Endothelial cell of umbilical vein (primary cell): ENCODE results near the gene CNOT10. TPM values are rescaled to one million over a fixed set of nuclear protein-coding genes. Genes with fewer than 3 reads are reported as not detected.

Source experiments
- BruUV-seq: library from RNA; stranded (reverse); fragments of 400-500 nt; replicated peaks from 2 replicates; lab custom pipeline; 2021; lab: Mats Ljungman, UMichigan
- CTCF ChIA-PET: fragments of 300-600, 350-600 bp; sonication (Branson Sonifier 250); formaldehyde crosslinking; loops from one replicate; lab custom pipeline; 2021; ENCODE audit warnings: antibody characterized with exemption, inconsistent platforms; lab: Charles Lee
- POLR2A ChIA-PET: fragments of 300-600, 350-600 bp; sonication (Branson Sonifier 250); formaldehyde crosslinking; loops from one replicate; lab custom pipeline; 2021; ENCODE audit warnings: antibody characterized with exemption, inconsistent platforms; lab: Charles Lee
- DNase-seq: peaks from one replicate; pipeline ENCODE4 v3.0.0-alpha.2; 2011; ENCODE audit warnings: low read depth, low spot score
- FAIRE-seq: peaks from 2 replicates; lab custom pipeline; 2011; peaks lifted over from hg19 to GRCh38; lab: Jason Lieb, UNC
- H2AFZ ChIP-seq: 2 replicates; pipeline ENCODE4 v1.6.0; 2012; ENCODE audit warnings: low read depth, low read length, control low read depth, inconsistent platforms
- H3K27ac ChIP-seq: 2 replicates; pipeline ENCODE4 v1.5.1; 2011; ENCODE audit warnings: low read depth, mild to moderate bottlenecking, control low read depth, low read length, moderate library complexity; ENCODE audit not compliant: insufficient read depth
- H3K27me3 ChIP-seq, 2 experiments: 2 replicates each; pipeline versions ENCODE4 v1.6.0 to v1.6.1; 2011; ENCODE audit warnings: low read length in 2 of 2, mixed read lengths in 1 of 2; ENCODE audit not compliant: control insufficient read depth in 2 of 2, insufficient read depth in 2 of 2
- H3K36me3 ChIP-seq, 2 experiments: 2 replicates in 1 of 2; 3 replicates in 1 of 2; pipeline ENCODE4 v1.5.1; 2011; ENCODE audit warnings: low read length in 2 of 2, mild to moderate bottlenecking in 1 of 2, moderate library complexity in 1 of 2; ENCODE audit not compliant: control insufficient read depth in 2 of 2, insufficient read depth in 2 of 2; ENCODE audit errors: extremely low read depth in 1 of 2
- H3K4me1 ChIP-seq: 3 replicates; pipeline ENCODE4 v1.5.1; 2011; ENCODE audit warnings: mild to moderate bottlenecking, low read length; ENCODE audit not compliant: control insufficient read depth, insufficient read depth; ENCODE audit errors: extremely low read depth
- H3K4me2 ChIP-seq: 2 replicates; pipeline ENCODE4 v1.6.1; 2011; ENCODE audit warnings: low read length, control low read depth, mixed read lengths; ENCODE audit not compliant: insufficient read depth
- H3K4me3 ChIP-seq, 3 experiments: fragments of 200-600 bp in 1 of 3; sonication (generic), shearing (Covaris generic) in 1 of 3; replicated peaks in 1 of 3; 2 replicates each; pipeline ENCODE4 v1.5.1; 2011 to 2016; ENCODE audit warnings: control low read depth in 3 of 3, low read length in 3 of 3, mild to moderate bottlenecking in 2 of 3, inconsistent platforms in 1 of 3, low read depth in 1 of 3, moderate library complexity in 1 of 3; ENCODE audit not compliant: insufficient read depth in 1 of 3
- H3K79me2 ChIP-seq: 2 replicates; pipeline ENCODE4 v1.6.0; 2012; ENCODE audit warnings: low read length, inconsistent platforms; ENCODE audit not compliant: control insufficient read depth, insufficient read depth
- H3K9ac ChIP-seq: replicated peaks from 2 replicates; pipeline ENCODE3; 2011; ENCODE audit warnings: low read length, control low read depth; ENCODE audit not compliant: insufficient read depth; ENCODE audit errors: extremely low read depth
- H3K9me1 ChIP-seq: replicated peaks from 3 replicates; pipeline ENCODE4 v1.6.0; 2011; ENCODE audit warnings: mild to moderate bottlenecking, low read length; ENCODE audit not compliant: control insufficient read depth, insufficient read depth; ENCODE audit errors: extremely low read depth
- H3K9me3 ChIP-seq: replicated peaks from 2 replicates; pipeline ENCODE4 v1.5.1; 2012; ENCODE audit warnings: low read length, inconsistent platforms; ENCODE audit not compliant: control insufficient read depth, insufficient read depth
- H4K20me1 ChIP-seq: replicated peaks from 2 replicates; pipeline ENCODE3; 2011; ENCODE audit warnings: mild to moderate bottlenecking, low read length; ENCODE audit not compliant: control insufficient read depth, insufficient read depth; ENCODE audit errors: extremely low read depth
- FOS ChIP-seq: IDR thresholded peaks from 2 replicates; pipeline ENCODE4 v1.6.1; 2011; ENCODE audit warnings: mild to moderate bottlenecking, low read length, moderate library complexity, borderline replicate concordance; ENCODE audit not compliant: insufficient read depth
- GATA2 ChIP-seq: IDR thresholded peaks from 2 replicates; pipeline ENCODE4 v1.7.0; 2011; ENCODE audit warnings: low read depth, mild to moderate bottlenecking, moderate library complexity, mixed read lengths, low read length; ENCODE audit not compliant: insufficient read length, insufficient read depth
- MYC ChIP-seq: IDR thresholded peaks from one replicate; pipeline ENCODE4 v1.6.1; 2011; ENCODE audit warnings: mild to moderate bottlenecking, low read depth, low read length
- POLR2A ChIP-seq: IDR thresholded peaks from 2 replicates; pipeline ENCODE4 v1.6.1; 2012; ENCODE audit warnings: low read depth, mild to moderate bottlenecking, control low read depth, low read length
- dilution Hi-C: fragments of 300-500 bp; cut with MboI; formaldehyde crosslinking; loops from one replicate; pipeline ENCODE4 v1.15.0; 2019; ENCODE audit warnings: low sequenced_read_pairs; ENCODE audit not compliant: extremely low pct_ligation_motif_present
- intact Hi-C: fragments of 100-400 bp; cut with micrococcal nuclease; formaldehyde crosslinking; loops from one replicate; pipeline ENCODE4 v1.10.0; 2022
- polyA plus RNA-seq, 4 experiments: library from polyadenylated mRNA; depleted of rRNA in 3 of 4; stranded (reverse) in 3 of 4; unstranded in 1 of 4; fragments of >200 nt; gene quantifications; 2 replicates each; pipeline versions ENCODE4 v1.2.1 to v1.2.3, GENCODE V29; 2011 to 2012; ENCODE audit warnings: missing spikeins in 1 of 4
- total RNA-seq: library from RNA; stranded (reverse); gene quantifications from 2 replicates; pipeline ENCODE4 v1.2.3, GENCODE V29; 2021
- TF ChIP-seq, protein P1 (sequence below), 2 donors: IDR thresholded peaks; 1 replicate in 1 of 2; 2 replicates in 1 of 2; pipeline ENCODE4 v1.5.1; 2011; ENCODE audit warnings: low read length in 2 of 2, mild to moderate bottlenecking in 2 of 2, moderate library complexity in 2 of 2, control low read depth in 1 of 2, inconsistent platforms in 1 of 2, low read depth in 1 of 2; ENCODE audit not compliant: insufficient read depth in 1 of 2; ENCODE audit errors: extremely low read depth in 1 of 2
- TF ChIP-seq, protein P2 (sequence below): IDR thresholded peaks from 2 replicates; pipeline ENCODE4 v1.6.1; 2011; ENCODE audit not compliant: insufficient read depth, insufficient read length

The CNOT10 gene
- total and polyA plus RNA-seq, 2 donors (not counting 3 experiments of a cell fraction or from before 2014, with no cell fraction given) = 23.6 to 28.6 TPM

DNA sequence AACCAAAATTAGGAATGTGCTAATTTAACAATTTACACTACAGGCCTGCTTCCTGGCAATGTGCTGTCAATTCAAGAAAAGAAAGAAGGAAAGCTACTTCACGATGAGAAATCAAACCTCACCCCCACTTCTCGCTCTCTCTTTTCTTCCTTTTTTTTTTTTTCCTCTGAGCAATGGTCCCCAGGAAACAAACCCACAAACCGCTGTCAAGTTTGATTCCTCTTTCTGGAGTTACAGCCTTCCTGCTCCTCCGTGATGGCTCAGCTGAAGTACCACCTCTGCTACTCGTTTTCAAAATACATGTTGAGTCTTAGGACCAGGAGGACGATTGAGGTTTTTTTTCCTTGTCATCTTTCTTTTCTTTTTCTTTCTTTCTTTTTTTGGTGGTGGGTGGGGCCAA lies 129.4 kb downstream of the CNOT10 start:
- no peak overlapping the region for H3K27ac ChIP-seq
- H3K9me1 ChIP-seq = no peaks in the 10 kb centered on the region
- no peak for DNase-seq
- H3K4me3 ChIP-seq = no peak overlapping the region
- no peaks in the 10 kb centered on the region for H3K79me2 ChIP-seq
- no peaks in the 10 kb centered on the region for H4K20me1 ChIP-seq
- no TSS peak for BruUV-seq
- H3K36me3 ChIP-seq = no peaks in the 10 kb centered on the region
- no peaks in the 10 kb centered on the region for H3K9me3 ChIP-seq
- TF ChIP-seq GATA2 = no peak
- no peak for TF ChIP-seq MYC
- no peak for TF ChIP-seq POLR2A
- TF ChIP-seq, protein P1, sequence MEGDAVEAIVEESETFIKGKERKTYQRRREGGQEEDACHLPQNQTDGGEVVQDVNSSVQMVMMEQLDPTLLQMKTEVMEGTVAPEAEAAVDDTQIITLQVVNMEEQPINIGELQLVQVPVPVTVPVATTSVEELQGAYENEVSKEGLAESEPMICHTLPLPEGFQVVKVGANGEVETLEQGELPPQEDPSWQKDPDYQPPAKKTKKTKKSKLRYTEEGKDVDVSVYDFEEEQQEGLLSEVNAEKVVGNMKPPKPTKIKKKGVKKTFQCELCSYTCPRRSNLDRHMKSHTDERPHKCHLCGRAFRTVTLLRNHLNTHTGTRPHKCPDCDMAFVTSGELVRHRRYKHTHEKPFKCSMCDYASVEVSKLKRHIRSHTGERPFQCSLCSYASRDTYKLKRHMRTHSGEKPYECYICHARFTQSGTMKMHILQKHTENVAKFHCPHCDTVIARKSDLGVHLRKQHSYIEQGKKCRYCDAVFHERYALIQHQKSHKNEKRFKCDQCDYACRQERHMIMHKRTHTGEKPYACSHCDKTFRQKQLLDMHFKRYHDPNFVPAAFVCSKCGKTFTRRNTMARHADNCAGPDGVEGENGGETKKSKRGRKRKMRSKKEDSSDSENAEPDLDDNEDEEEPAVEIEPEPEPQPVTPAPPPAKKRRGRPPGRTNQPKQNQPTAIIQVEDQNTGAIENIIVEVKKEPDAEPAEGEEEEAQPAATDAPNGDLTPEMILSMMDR (IDR thresholded peaks at IDR 0.05; ENCODE audit: extremely low read depth in 1 of 2, insufficient read depth in 1 of 2, low read depth in 1 of 2, low read length in 2 of 2) = no peak
- TF ChIP-seq, protein P2, sequence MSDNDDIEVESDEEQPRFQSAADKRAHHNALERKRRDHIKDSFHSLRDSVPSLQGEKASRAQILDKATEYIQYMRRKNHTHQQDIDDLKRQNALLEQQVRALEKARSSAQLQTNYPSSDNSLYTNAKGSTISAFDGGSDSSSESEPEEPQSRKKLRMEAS = no peak
- no peak for TF ChIP-seq FOS
- peaks cover 6% of the 10 kb centered on the region for H3K4me1 ChIP-seq
- CTCF ChIA-PET = interaction anchor here (0.8 to 2.4 kb wide), 2 partner anchors 10 to 33 kb away, joined by 4 to 8 read pairs; no protein-coding TSS in a partner anchor
- POLR2A ChIA-PET = no interaction called here
- H2AFZ ChIP-seq = no peak overlapping the region
- FAIRE-seq = no peak
- no peak overlapping the region for H3K4me2 ChIP-seq
- peaks cover 37 to 52% of the 10 kb centered on the region in 2 experiments for H3K27me3 ChIP-seq
- no peak overlapping the region for H3K9ac ChIP-seq
- dilution Hi-C loops (no loop called here), intact Hi-C loops (no loop called here)
